Keratinocyte (primary cell): ENCODE measurements around the gene MEAF6. TPM values are rescaled to one million over a fixed set of nuclear protein-coding genes. Genes with fewer than 3 reads are reported as not detected.
A peak's percentile ranks its signal among the peaks of the same experiment; 100 is the strongest.
"Not testable (repeated sequence)": the region's sequence is repeated elsewhere in the genome, so short reads cannot be mapped to it uniquely, and the experiment has no call there.

ENCODE experiments used
- DNase-seq: peaks from one replicate; pipeline ENCODE4 v3.0.0-alpha.2; 2011; ENCODE audit warnings: low read depth, missing footprints, low spot score
- FAIRE-seq: peaks from 2 replicates; lab custom pipeline; 2011; peaks lifted over from hg19 to GRCh38; lab: Jason Lieb, UNC
- H2AFZ ChIP-seq: 2 replicates; pipeline ENCODE4 v1.6.0; 2012; ENCODE audit warnings: low read length, control low read depth, inconsistent platforms; ENCODE audit not compliant: control insufficient read depth
- H3K27ac ChIP-seq: 2 replicates; pipeline ENCODE4 v1.5.1; 2011; ENCODE audit warnings: low read length; ENCODE audit not compliant: control insufficient read depth, insufficient read depth
- H3K27me3 ChIP-seq: 3 replicates; pipeline ENCODE4 v1.6.0; 2011; ENCODE audit warnings: low read length; ENCODE audit not compliant: control insufficient read depth, insufficient read depth; ENCODE audit errors: extremely low read depth
- H3K36me3 ChIP-seq, 2 experiments: 2 replicates in 1 of 2; 3 replicates in 1 of 2; pipeline ENCODE4 v1.5.1; 2011; ENCODE audit warnings: low read length in 2 of 2, mild to moderate bottlenecking in 1 of 2; ENCODE audit not compliant: control insufficient read depth in 2 of 2, insufficient read depth in 2 of 2; ENCODE audit errors: extremely low read depth in 1 of 2
- H3K4me1 ChIP-seq: 3 replicates; pipeline ENCODE4 v1.5.1; 2011; ENCODE audit warnings: low read length; ENCODE audit not compliant: control insufficient read depth, insufficient read depth; ENCODE audit errors: extremely low read depth
- H3K4me2 ChIP-seq: 3 replicates; pipeline ENCODE4 v1.6.0; 2011; ENCODE audit warnings: low read depth, low read length; ENCODE audit not compliant: control insufficient read depth, insufficient read depth; ENCODE audit errors: extremely low read depth
- H3K4me3 ChIP-seq, 3 experiments: fragments of 200-600 bp in 1 of 3; sonication (generic) in 1 of 3; 2 replicates in 2 of 3; 3 replicates in 1 of 3; pipeline ENCODE4 v1.5.1; 2011 to 2016; ENCODE audit warnings: low read length in 3 of 3, mild to moderate bottlenecking in 3 of 3, control low read depth in 2 of 3, inconsistent platforms in 1 of 3, low read depth in 1 of 3, mixed read lengths in 1 of 3, mixed run types in 1 of 3, moderate library complexity in 1 of 3; ENCODE audit not compliant: control insufficient read depth in 2 of 3, insufficient read depth in 2 of 3; ENCODE audit errors: extremely low read depth in 1 of 3
- H3K79me2 ChIP-seq: 2 replicates; pipeline ENCODE4 v1.6.0; 2012; ENCODE audit warnings: low read length; ENCODE audit not compliant: control insufficient read depth, insufficient read depth
- H3K9ac ChIP-seq: 3 replicates; pipeline ENCODE4 v1.6.0; 2011; ENCODE audit warnings: low read length; ENCODE audit not compliant: control insufficient read depth, insufficient read depth; ENCODE audit errors: extremely low read depth
- H3K9me1 ChIP-seq: 3 replicates; pipeline ENCODE4 v1.6.0; 2011; ENCODE audit warnings: low read length; ENCODE audit not compliant: control insufficient read depth, insufficient read depth; ENCODE audit errors: extremely low read depth
- H3K9me3 ChIP-seq: 2 replicates; pipeline ENCODE4 v1.5.1; 2012; ENCODE audit warnings: low read depth, low read length; ENCODE audit not compliant: control insufficient read depth
- H4K20me1 ChIP-seq: 3 replicates; pipeline ENCODE4 v1.6.0; 2011; ENCODE audit warnings: low read length; ENCODE audit not compliant: control insufficient read depth, insufficient read depth; ENCODE audit errors: extremely low read depth
- CTCF ChIP-seq, 3 experiments: IDR thresholded peaks in 1 of 3; conservative IDR thresholded peaks in 1 of 3; optimal IDR thresholded peaks in 1 of 3; 2 replicates in 2 of 3; 3 replicates in 1 of 3; pipeline versions ENCODE3 to v1.5.1; 2011; ENCODE audit warnings: low read length in 3 of 3, mild to moderate bottlenecking in 3 of 3, moderate library complexity in 2 of 3, control low read depth in 1 of 3, inconsistent platforms in 1 of 3; ENCODE audit not compliant: insufficient read depth in 2 of 3; ENCODE audit errors: extremely low read depth in 1 of 3
- EZH2 ChIP-seq: IDR thresholded peaks from one replicate; pipeline ENCODE4 v1.6.1; 2012; ENCODE audit warnings: inconsistent platforms, mild to moderate bottlenecking, low read length, moderate library complexity
- dilution Hi-C: fragments of 300-500 bp; cut with MboI; formaldehyde crosslinking; loops from one replicate; pipeline ENCODE4 v1.7.0; 2020; ENCODE audit warnings: low sequenced_read_pairs; ENCODE audit not compliant: extremely low pct_ligation_motif_present
- polyA plus RNA-seq, 5 experiments: library from polyadenylated mRNA; depleted of rRNA in 3 of 5; stranded (reverse) in 3 of 5; stranded (forward) in 1 of 5; unstranded in 1 of 5; fragments of >200 nt; gene quantifications; 1 replicate in 1 of 5; 2 replicates in 3 of 5; 3 replicates in 1 of 5; pipeline versions ENCODE4 v1.2.1 to v1.2.3, GENCODE V29; 2011 to 2012; ENCODE audit warnings: missing spikeins in 2 of 5, low read depth in 1 of 5, low replicate concordance in 1 of 5

The MEAF6 gene
- polyA plus RNA-seq, 1 donor (not counting 4 experiments of a cell fraction or from before 2014, with no cell fraction given), result 51.9 TPM

GRCh38 chr1:37561133-37562132 lies 46.9 kb upstream of the MEAF6 start:
- peaks cover 7 to 16% of the 10 kb centered on the region in 2 experiments for H3K36me3 ChIP-seq
- peak; percentile 17 for FAIRE-seq
- H3K4me1 ChIP-seq, result peaks cover 7% of the 10 kb centered on the region
- no peak for TF ChIP-seq EZH2
- peak; percentile 62 to 92 (median 67) for TF ChIP-seq CTCF (optimal IDR thresholded peaks at IDR 0.05 in 1 of 3, IDR thresholded peaks at IDR 0.05 in 1 of 3, conservative IDR thresholded peaks at IDR 0.05 in 1 of 3; ENCODE audit: extremely low read depth in 1 of 3, insufficient read depth in 2 of 3, low read length in 3 of 3)
- H3K9me1 ChIP-seq, result no peaks in the 10 kb centered on the region
- H3K79me2 ChIP-seq, result no peaks in the 10 kb centered on the region
- no peak for DNase-seq
- no peaks in the 10 kb centered on the region for H4K20me1 ChIP-seq
- H3K27ac ChIP-seq, result no peak overlapping the region
- no peaks in the 10 kb centered on the region for H3K27me3 ChIP-seq
- H3K4me2 ChIP-seq, result no peak overlapping the region
- no peak overlapping the region for H2AFZ ChIP-seq
- no peak overlapping the region for H3K9ac ChIP-seq
- dilution Hi-C loops, result no loop called here
- no peaks in the 10 kb centered on the region for H3K9me3 ChIP-seq
- H3K4me3 ChIP-seq, result no peak overlapping the region

- no peak for TF ChIP-seq CTCF (optimal IDR thresholded peaks at IDR 0.05 in 1 of 3, IDR thresholded peaks at IDR 0.05 in 1 of 3, conservative IDR thresholded peaks at IDR 0.05 in 1 of 3; ENCODE audit: extremely low read depth in 1 of 3, insufficient read depth in 2 of 3, low read length in 3 of 3)
- TF ChIP-seq EZH2, result no peak
- DNase-seq (no peak), FAIRE-seq (no peak)
- no peaks in the 10 kb centered on the region for H3K79me2 ChIP-seq
- dilution Hi-C loops, result no loop called here
- H3K27me3 ChIP-seq, result no peaks in the 10 kb centered on the region
- no peak overlapping the region for H3K27ac ChIP-seq
- H3K4me3 ChIP-seq, result no peak overlapping the region
- peaks cover 3 to 9% of the 10 kb centered on the region in 2 experiments for H3K36me3 ChIP-seq
- H3K4me2 ChIP-seq, result no peak overlapping the region
- H3K9me1 ChIP-seq, result no peaks in the 10 kb centered on the region
- no peaks in the 10 kb centered on the region for H4K20me1 ChIP-seq
- no peak overlapping the region for H2AFZ ChIP-seq
- H3K4me1 ChIP-seq, result peaks cover 8% of the 10 kb centered on the region
- no peaks in the 10 kb centered on the region for H3K9me3 ChIP-seq
- no peak overlapping the region for H3K9ac ChIP-seq
These were observed 46.0 kb upstream of the MEAF6 start for GRCh38 chr1:37560401-37561132.

GRCh38 chr1:37559957-37560379 lies 45.4 kb upstream of the MEAF6 start:
- H4K20me1 ChIP-seq, H3K4me3 ChIP-seq, H3K27me3 ChIP-seq, H3K9ac ChIP-seq, dilution Hi-C loops, H2AFZ ChIP-seq, H3K4me2 ChIP-seq, H3K36me3 ChIP-seq, FAIRE-seq, H3K9me1 ChIP-seq, DNase-seq, H3K79me2 ChIP-seq, H3K4me1 ChIP-seq, H3K27ac ChIP-seq, H3K9me3 ChIP-seq: not testable (repeated sequence)
